GM13977 (cell line): ENCODE measurements around the gene SETD2.

Source experiments
- DNase-seq: peaks from one replicate; pipeline ENCODE4 v3.0.0; 2012; ENCODE audit warnings: low spot score
- in situ Hi-C: fragments of 300-500 bp; cut with MboI; formaldehyde crosslinking; loops from one replicate; pipeline ENCODE4 v1.12.0; 2022; ENCODE audit warnings: low sequenced_read_pairs, low pct_unique_long_range_greater_than_20kb, mixed read lengths, inconsistent platforms; ENCODE audit not compliant: unreplicated experiment
- TF ChIP-seq, protein P1 (sequence below): IDR thresholded peaks from 2 replicates; pipeline ENCODE4 v1.5.1; 2012; ENCODE audit warnings: mild to moderate bottlenecking, control low read depth; ENCODE audit not compliant: insufficient read depth; ENCODE audit errors: extremely low read depth, missing control alignments

Gene SETD2

DNA sequence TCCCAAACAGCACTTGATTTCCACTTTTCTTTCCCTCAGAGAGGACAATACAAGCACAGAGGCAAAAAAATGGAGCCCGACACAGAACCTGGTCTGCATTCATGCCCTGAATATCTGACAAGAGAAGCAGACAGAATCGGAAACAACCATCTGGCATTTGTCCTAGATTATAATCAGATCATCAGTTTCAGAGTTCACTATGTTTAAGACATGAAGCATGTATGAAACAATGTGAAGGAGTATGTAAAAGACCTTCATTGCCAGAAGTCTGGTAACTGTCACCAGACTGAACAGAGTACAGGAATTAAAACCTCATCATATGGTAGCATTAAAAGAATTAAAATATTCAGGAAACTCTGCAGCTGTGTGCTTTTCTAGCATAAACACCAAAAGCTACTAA, 65.0 kb downstream of the SETD2 start:
- DNase-seq, result no peak
- in situ Hi-C loops, result no loop called here
- TF ChIP-seq, protein P1, sequence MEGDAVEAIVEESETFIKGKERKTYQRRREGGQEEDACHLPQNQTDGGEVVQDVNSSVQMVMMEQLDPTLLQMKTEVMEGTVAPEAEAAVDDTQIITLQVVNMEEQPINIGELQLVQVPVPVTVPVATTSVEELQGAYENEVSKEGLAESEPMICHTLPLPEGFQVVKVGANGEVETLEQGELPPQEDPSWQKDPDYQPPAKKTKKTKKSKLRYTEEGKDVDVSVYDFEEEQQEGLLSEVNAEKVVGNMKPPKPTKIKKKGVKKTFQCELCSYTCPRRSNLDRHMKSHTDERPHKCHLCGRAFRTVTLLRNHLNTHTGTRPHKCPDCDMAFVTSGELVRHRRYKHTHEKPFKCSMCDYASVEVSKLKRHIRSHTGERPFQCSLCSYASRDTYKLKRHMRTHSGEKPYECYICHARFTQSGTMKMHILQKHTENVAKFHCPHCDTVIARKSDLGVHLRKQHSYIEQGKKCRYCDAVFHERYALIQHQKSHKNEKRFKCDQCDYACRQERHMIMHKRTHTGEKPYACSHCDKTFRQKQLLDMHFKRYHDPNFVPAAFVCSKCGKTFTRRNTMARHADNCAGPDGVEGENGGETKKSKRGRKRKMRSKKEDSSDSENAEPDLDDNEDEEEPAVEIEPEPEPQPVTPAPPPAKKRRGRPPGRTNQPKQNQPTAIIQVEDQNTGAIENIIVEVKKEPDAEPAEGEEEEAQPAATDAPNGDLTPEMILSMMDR, result no peak

DNA sequence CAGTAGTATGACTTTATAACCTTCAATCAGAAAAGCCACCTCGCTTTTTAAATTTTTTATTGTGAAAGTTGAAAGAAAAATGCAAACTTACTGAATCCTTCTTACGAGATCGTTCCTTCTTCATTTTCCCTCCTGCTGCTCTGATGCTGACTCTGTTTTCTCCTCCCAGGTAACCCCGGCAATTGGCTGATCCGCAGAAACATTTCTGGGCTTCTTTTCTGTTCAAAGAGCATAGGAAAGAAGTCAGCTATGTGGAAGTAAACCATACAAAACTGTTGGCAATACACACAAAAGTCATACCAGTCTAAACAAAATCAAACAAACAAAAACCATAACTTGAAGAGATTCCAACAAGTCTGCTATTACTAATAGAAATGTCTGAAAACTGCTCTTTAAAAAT, 66.0 kb downstream of the SETD2 start:
- in situ Hi-C loops, result no loop called here
- no peak for DNase-seq
- TF ChIP-seq, protein P1, result no peak

DNA sequence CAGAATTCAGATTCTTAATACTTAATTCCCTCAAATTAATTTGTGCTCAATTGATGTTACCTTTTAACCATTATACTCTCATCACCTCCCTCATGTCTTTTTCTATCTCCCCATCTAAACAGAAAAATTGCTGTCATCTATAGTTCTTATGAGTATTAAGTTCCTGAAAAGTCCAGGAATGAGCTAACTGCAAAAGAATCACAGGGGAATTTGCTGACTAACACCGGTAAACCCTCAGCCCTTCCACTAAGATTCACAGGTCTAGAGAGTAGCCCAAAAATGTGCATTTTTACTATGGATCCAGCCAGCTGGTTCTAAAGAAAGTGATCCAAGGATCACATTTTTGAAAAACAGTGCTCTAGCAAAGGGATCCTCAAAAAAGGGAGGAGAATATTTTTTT, 67.0 kb downstream of the SETD2 start:
- in situ Hi-C loops, result no loop called here
- no peak for DNase-seq
- TF ChIP-seq, protein P1, result no peak

DNA sequence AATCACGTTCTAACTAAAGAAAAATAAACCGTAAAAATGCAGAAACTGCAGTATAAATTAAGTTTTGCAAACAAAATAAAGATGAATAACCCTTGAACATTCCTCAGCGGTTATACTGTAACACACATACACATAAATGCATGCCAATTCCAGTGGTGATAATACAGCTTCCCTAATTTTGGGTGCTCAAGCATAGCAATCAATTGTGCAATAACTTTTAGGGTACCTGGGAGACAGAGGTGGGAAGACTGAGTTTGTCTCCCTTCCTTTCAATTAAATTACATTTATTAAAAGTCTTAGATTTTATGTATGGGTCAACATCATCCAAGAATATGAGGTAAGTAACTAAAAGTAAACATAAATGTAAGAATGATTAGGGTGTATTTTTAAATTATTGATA, 71.8 kb downstream of the SETD2 start:
- TF ChIP-seq, protein P1, result no peak
- DNase-seq, result no peak
- in situ Hi-C loops, result no loop called here

DNA sequence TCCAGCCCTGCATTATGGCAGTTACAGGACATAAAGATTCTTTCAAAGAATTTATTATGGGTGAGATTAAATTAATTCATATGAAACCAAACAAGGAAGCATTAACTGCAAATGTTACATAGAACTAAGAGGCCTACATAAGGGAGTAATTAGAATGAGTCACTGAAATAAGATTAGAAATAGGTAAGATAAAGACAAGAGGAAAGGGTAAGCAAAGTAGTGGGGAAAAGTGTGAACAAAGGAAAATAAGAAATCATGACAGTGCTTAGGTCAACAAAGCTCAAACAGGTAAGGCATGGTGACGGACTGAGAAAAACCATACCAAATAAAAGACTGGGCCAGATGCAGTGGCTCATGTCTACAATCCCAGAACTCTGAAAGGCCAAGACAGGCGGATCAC, 74.3 kb downstream of the SETD2 start:
- in situ Hi-C loops, result no loop called here

DNA sequence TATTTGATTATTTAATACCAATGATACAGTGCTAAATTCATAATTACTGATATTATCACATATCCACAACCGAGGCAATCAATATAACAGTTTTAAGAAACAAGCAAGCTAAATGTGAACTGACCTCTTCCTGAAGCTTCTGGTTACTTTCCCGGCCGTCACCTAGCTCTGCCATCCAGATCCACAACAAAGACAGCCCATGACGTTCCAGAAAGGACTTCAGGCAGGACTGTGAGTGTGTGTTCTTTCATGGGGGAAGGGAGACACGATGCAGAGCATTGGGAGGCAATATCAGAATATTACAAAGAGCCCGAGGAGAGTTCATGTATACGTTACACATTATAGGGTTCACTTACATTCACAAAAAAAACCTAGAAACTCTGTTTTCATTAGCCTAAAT, 77.8 kb downstream of the SETD2 start:
- no peak for DNase-seq
- in situ Hi-C loops, result no loop called here
- TF ChIP-seq, protein P1, result no peak

More for the DNA sequence above, 74.3 kb downstream of the SETD2 start:
- TF ChIP-seq, protein P1, result no peak
- DNase-seq, result no peak

DNA sequence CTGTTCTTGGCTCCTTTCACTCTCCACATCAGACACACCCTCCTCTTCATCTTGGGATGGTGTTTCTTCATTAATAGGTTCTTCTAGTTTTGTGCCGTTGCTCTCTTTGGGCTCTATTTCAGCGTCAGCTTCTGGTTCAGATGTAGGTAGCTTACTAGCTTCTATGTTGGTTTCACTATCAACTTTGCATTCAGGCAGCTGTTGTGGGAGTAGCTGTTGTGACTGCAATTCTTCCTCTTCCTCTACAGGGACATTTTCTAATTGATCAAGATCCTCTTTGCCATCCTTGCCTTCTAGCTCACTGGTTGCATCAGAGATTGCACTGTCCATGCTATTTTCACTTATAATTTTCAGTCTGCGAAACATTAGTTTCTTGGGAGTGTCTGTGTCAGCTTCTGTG, 80.1 kb downstream of the SETD2 start:
- peak; percentile 11 for DNase-seq
- TF ChIP-seq, protein P1, result no peak
- in situ Hi-C loops, result no loop called here
